ENCODE data around the gene BORCS8.
"Not testable (repeated sequence)": the region's sequence is repeated elsewhere in the genome, so short reads cannot be mapped to it uniquely, and the experiment has no call there.

Gene BORCS8

GRCh38 chr19:19192078-19192882, at the start of gene BORCS8, which contains the start of gene RFXANK:
Gene BORCS8, minus strand, starts transcription at chr19:19192152. Its CDS starts 35 bp downstream, at chr19:19192117.
Gene RFXANK, plus strand, starts transcription at chr19:19192258. Its CDS starts 1,689 bp downstream, at chr19:19193947.
- H3K4me3 ChIP-seq (ENCODE audit: low read depth, low read length): peak within 1 kb of the TSS; percentile 86
- peak; percentile 96 for DNase-seq (ENCODE audit: low read depth)

- no peak overlapping the region for H3K4me3 ChIP-seq (ENCODE audit: low read depth, low read length)
- no peak for DNase-seq (ENCODE audit: low read depth)
Observed at GRCh38 chr19:19240476-19240875, 48.5 kb upstream of the BORCS8 start.

DNA sequence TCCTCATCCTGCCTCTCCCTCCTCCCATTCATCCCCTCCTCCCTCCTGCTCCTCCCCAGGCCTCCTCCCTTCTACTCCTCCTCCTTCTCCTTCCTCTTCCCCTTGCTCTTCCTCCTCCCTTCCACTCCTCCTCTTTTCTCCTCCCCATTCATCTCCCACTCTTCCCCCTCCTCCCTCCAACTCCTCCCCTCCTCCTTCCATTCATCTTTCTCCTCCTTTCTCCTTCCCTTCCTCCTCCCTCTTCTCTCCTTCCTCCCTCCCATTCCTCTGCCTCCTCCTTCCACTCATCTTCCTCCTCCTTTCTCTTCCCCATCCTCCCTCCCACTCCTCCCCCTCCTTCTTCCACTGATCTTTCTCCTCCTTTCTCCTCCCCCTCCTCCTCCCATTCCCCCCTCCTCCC, 47.7 kb upstream of the BORCS8 start:
- H3K4me3 ChIP-seq (ENCODE audit: low read depth, low read length): no peak overlapping the region
- DNase-seq (ENCODE audit: low read depth): no peak

- no peak overlapping the region for H3K4me3 ChIP-seq (ENCODE audit: low read depth, low read length)
- no peak for DNase-seq (ENCODE audit: low read depth)
Observed at GRCh38 chr19:19238126-19238894, 46.4 kb upstream of the BORCS8 start.

DNA sequence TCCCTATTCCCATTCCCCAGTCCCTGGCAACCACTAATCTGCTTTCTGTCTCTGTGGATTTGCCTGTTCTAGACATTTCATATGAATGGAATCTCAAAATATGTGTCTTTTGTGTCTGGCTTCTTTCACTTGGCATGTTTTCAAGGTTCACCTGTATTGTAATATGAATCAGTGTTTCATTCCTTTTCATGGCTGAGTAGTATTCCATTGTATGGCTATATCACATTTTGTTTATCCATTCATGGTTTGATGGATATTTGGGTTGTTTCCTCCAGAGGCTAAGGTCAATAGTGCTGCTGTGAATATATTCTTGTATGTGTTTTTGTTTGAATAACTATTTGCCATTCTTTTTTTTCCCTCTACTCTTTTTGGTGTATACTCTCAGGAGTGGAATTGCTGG, 44.2 kb upstream of the BORCS8 start:
- no peak overlapping the region for H3K4me3 ChIP-seq (ENCODE audit: low read depth, low read length)
- DNase-seq (ENCODE audit: low read depth): no peak

GRCh38 chr19:19234220-19234816, 42.4 kb upstream of the BORCS8 start:
- DNase-seq (ENCODE audit: low read depth): no peak
- H3K4me3 ChIP-seq (ENCODE audit: low read depth, low read length): no peak overlapping the region

DNA sequence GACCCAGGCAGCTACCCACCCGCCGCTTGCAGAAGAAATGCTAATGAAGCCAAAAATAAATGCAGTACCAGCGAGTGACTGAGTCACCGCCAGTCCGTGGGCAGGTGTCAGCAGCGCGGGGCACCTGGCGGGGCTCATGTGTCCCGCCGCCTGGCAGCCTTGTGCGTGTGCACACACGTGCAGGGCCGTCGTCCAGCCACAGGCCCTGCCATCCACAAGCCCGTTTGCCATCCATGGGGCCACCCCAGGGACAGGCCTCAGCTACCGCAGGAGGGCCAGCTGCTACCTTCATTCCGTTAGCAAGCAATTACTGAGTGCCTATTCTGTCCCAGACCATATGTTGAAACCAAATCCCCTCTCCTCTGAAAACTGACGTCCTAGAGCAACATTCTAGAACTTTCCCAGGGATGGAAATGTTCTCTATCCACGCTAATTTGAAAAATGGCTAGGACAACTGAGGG, 40.3 kb upstream of the BORCS8 start:
- no peak overlapping the region for H3K4me3 ChIP-seq (ENCODE audit: low read depth, low read length)
- DNase-seq (ENCODE audit: low read depth): peak; percentile 13

GRCh38 chr19:19230999-19231398, 39.0 kb upstream of the BORCS8 start:
- DNase-seq (ENCODE audit: low read depth): no peak
- no peak overlapping the region for H3K4me3 ChIP-seq (ENCODE audit: low read depth, low read length)

DNA sequence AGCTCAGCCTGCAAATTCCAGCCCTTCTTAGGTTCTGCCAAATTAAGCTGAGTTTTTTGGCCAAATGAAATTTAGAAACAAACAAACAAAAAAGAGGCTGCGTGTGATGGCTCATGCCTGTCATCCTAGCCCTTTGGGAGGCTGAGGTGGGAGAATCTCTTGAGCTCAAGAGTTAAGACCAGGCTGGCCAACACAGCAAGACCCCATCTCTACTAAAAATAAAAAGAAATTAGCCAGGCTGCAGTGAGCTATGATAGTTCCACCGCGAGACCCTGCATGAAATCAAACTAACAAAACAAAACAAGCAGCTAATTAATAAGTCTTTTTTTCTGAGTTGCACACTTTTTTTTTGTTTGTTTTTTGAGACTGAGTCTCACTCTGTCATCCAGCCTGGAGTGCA, 37.7 kb upstream of the BORCS8 start:
- H3K4me3 ChIP-seq (ENCODE audit: low read depth, low read length): no peak overlapping the region
- DNase-seq (ENCODE audit: low read depth): no peak

DNA sequence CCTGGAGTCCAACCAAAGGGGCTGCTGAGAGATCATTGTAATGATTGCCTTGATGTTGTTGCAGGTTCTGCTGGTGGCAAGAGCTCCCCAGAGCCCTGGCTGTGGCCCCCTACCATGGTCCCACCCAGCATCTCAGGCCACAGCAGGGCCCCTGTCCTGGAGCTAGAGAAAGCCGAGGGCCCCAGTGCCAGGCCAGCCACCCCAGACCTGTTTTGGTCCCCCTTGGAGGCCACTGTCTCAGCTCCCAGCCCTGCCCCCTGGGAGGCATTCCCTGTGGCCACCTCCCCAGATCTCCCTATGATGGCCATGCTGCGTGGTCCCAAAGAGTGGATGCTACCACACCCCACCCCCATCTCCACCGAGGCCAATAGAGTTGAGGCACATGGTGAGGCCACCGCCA, 35.3 kb upstream of the BORCS8 start:
- DNase-seq (ENCODE audit: low read depth): no peak
- H3K4me3 ChIP-seq (ENCODE audit: low read depth, low read length): no peak overlapping the region

DNA sequence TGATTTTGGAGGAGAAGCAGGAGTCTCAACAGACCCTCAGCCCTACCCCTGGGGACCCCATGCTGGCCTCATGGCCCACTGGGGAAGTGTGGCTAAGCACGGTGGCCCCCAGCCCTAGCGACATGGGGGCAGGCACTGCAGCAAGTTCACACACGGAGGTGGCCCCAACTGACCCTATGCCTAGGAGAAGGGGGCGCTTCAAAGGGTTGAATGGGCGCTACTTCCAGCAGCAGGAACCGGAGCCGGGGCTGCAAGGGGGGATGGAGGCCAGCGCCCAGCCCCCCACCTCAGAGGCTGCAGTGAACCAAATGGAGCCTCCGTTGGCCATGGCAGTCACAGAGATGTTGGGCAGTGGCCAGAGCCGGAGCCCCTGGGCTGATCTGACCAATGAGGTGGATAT, 34.7 kb upstream of the BORCS8 start:
- no peak for DNase-seq (ENCODE audit: low read depth)
- H3K4me3 ChIP-seq (ENCODE audit: low read depth, low read length): no peak overlapping the region

DNA sequence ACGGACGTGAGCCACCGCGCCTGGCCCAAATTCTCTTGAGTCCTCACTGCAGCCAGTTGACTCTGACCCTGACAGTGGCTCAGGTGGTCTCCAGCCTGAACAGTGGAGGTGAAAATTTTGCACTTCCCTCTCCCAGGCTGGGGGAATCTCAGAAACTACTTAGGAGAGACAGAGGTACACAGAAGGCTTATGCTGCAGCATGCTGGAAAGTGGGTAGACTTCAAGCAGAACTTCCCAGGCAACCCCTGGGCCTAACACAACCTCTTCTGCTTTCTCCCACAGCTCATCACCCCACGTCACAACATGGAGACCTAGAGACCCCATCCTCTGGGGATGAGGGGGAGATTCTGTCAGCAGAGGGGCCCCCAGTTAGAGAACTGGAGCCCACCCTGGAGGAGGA, 34.3 kb upstream of the BORCS8 start:
- H3K4me3 ChIP-seq (ENCODE audit: low read depth, low read length): no peak overlapping the region
- DNase-seq (ENCODE audit: low read depth): no peak

GRCh38 chr19:19224852-19225494, 33.0 kb upstream of the BORCS8 start:
- DNase-seq (ENCODE audit: low read depth): no peak
- H3K4me3 ChIP-seq (ENCODE audit: low read depth, low read length): peak overlapping the region; percentile 31

DNA sequence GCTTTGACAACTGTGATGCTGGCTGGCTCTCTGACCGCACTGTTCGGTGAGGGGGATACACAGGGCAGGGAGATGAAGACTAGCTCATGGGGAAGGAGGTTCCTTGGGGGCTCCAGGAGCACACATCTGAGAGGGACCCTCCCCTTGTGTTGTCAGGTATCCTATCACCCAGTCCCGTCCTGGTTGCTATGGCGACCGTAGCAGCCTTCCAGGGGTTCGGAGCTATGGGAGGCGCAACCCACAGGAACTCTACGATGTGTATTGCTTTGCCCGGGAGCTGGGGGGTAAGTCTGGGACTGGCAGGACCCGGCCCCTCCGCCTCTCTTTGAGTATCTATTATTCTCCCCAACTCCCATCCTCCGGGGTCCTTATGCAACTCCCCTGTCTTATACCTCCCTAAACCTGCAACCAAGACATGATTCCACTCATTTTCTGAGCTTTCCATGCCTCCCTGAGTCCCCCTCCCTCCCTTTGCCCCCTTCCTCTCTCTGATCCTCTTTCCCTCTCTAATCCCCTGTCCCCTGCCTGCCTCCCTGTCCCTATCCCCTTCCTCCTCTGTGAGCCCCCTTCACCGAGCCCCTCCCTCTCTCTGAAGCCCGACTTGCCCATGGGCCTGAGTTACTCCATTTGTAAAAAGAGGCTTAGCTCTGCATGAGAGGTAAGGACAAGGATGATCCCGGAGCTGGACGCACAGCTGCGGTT, 32.3 kb upstream of the BORCS8 start:
- DNase-seq (ENCODE audit: low read depth): no peak
- H3K4me3 ChIP-seq (ENCODE audit: low read depth, low read length): no peak overlapping the region

DNA sequence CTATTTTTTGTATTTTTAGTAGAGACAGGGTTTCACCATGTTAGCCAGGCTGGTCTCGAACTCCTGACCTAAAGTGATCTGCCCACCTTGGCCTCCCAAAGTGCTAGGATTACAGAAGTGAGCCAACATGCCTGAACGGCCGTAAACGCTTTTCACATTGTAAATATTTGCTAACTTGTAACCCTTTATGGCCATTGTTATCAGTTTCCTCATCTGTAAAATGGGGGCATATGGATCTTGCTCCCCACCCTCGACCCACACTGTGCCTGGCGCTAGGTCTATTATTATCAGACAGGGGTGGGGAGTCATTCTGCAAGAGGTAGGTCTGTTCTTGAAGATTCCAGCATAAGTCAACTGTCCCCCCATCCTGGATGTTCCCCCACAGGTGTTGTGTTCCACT, 31.7 kb upstream of the BORCS8 start:
- no peak overlapping the region for H3K4me3 ChIP-seq (ENCODE audit: low read depth, low read length)

GRCh38 chr19:19223060-19223459, 31.1 kb upstream of the BORCS8 start:
- no peak for DNase-seq (ENCODE audit: low read depth)
- H3K4me3 ChIP-seq (ENCODE audit: low read depth, low read length): no peak overlapping the region

More for the DNA sequence above, 31.7 kb upstream of the BORCS8 start:
- DNase-seq (ENCODE audit: low read depth): no peak

DNA sequence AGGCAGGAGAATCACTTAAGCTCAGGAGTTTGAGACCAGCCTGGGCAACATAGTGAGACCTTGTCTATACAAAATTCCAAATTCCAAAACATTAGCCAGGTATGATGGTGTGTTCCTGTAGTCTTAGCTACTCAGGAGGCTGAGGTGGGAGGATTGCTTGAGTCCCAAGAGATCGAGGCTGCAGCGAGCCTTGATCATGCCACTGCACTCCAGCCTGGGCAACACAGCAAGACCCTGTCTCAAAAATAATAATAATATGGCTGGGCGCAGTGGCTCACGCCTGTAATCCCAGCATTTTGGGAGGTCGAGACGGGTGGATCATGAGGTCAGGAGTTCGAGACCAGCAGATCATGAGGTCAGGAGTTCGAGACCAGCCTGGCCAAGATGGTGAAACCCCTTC, 29.0 kb upstream of the BORCS8 start:
- not testable (repeated sequence) for H3K4me3 ChIP-seq (ENCODE audit: low read depth, low read length); DNase-seq (ENCODE audit: low read depth)

DNA sequence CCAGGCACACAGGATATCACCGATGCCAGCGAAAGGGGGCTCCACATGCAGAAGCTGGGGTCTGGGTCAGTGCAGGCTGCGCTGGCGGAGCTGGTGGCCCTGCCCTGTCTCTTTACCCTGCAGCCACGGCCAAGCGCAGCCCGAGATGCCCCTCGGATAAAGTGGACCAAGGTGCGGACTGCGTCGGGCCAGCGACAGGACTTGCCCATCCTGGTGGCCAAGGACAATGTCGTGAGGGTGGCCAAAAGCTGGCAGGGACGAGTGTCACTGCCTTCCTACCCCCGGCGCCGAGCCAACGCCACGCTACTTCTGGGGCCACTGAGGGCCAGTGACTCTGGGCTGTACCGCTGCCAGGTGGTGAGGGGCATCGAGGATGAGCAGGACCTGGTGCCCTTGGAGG, 27.0 kb upstream of the BORCS8 start:
- no peak overlapping the region for H3K4me3 ChIP-seq (ENCODE audit: low read depth, low read length)
- DNase-seq (ENCODE audit: low read depth): no peak

GRCh38 chr19:19217099-19217498, 25.1 kb upstream of the BORCS8 start:
- no peak for DNase-seq (ENCODE audit: low read depth)
- no peak overlapping the region for H3K4me3 ChIP-seq (ENCODE audit: low read depth, low read length)
